K562 (cell line): ENCODE data around the gene STK11. TPM values are rescaled to one million over a fixed set of nuclear protein-coding genes. Genes with fewer than 3 reads are reported as not detected.

ENCODE experiments used
- BRD4 ChIP-seq: fragments of 200-600 bp; sonication (generic); IDR thresholded peaks from 2 replicates; pipeline ENCODE4 v1.6.1; 2017; ENCODE audit warnings: inconsistent platforms
- EHMT2 ChIP-seq: fragments of 450-650 bp; IDR thresholded peaks from 2 replicates; pipeline ENCODE4 v1.6.1; 2018; ENCODE audit warnings: antibody characterized with exemption
- FOXP4 ChIP-seq: sonication (generic); formaldehyde crosslinking; IDR thresholded peaks from 2 replicates; pipeline ENCODE4 v1.8.0; 2022; ENCODE audit warnings: mild to moderate bottlenecking, missing genetic modification reagents, borderline replicate concordance
- MYC ChIP-seq, 2 experiments: fragments of 250-450 bp in 1 of 2; sonication (Bioruptor Pico) in 1 of 2; IDR thresholded peaks; 2 replicates each; pipeline versions ENCODE4 v1.5.1 to v1.6.1; 2012 to 2021; ENCODE audit warnings: low read depth in 2 of 2, borderline replicate concordance in 1 of 2, improper control_type of control experiment in 1 of 2, low read length in 1 of 2, mild to moderate bottlenecking in 1 of 2, moderate library complexity in 1 of 2
- SOX6 ChIP-seq: fragments of 450-650 bp; IDR thresholded peaks from 2 replicates; pipeline ENCODE4 v1.6.1; 2014; ENCODE audit warnings: mild to moderate bottlenecking
- TCF7 ChIP-seq: sonication (generic); IDR thresholded peaks from 2 replicates; pipeline ENCODE4 v1.6.1; 2016; ENCODE audit warnings: antibody characterized with exemption, borderline replicate concordance
- YY1 ChIP-seq, 3 experiments: IDR thresholded peaks; 2 replicates each; pipeline ENCODE4 v1.6.1; 2011; ENCODE audit warnings: low read length in 2 of 3, mild to moderate bottlenecking in 2 of 3, moderate library complexity in 2 of 3, borderline replicate concordance in 1 of 3, control low read depth in 1 of 3, low read depth in 1 of 3; ENCODE audit not compliant: insufficient read depth in 3 of 3, insufficient replicate concordance in 2 of 3, control insufficient read depth in 1 of 3, insufficient read length in 1 of 3; ENCODE audit errors: extremely low read depth in 1 of 3
- ZBTB7A ChIP-seq: IDR thresholded peaks from 2 replicates; pipeline ENCODE4 v1.6.1; 2011; ENCODE audit warnings: low read depth, mild to moderate bottlenecking, low read length, moderate library complexity, borderline replicate concordance; ENCODE audit not compliant: control insufficient read depth
- ZNF384 ChIP-seq: IDR thresholded peaks from 2 replicates; pipeline ENCODE4 v1.6.1; 2012; ENCODE audit warnings: low read depth, low read length, improper control_type of control experiment
- ZNF592 ChIP-seq: fragments of 450-650 bp; IDR thresholded peaks from 2 replicates; pipeline ENCODE4 v1.6.1; 2017; ENCODE audit warnings: antibody characterized with exemption, mild to moderate bottlenecking
- polyA plus RNA-seq, 8 experiments: library from polyadenylated mRNA; depleted of rRNA in 4 of 8; stranded (reverse) in 5 of 8; unstranded in 3 of 8; fragments of >200 nt; fragmentation: Nextera tagmentation in 2 of 8; fragmentation: Illumina TruSeq in 1 of 8; extraction: Ambion mirVana in 2 of 8; extraction: Trizol in 1 of 8; gene quantifications; 2 replicates each; pipeline versions ENCODE4 v1.2.1 to v1.2.3, GENCODE V29; 2011 to 2014; ENCODE audit warnings: inconsistent platforms in 1 of 8, missing spikeins in 1 of 8
- total RNA-seq, 7 experiments: library from RNA; depleted of rRNA in 6 of 7; stranded (reverse); fragments of >200 nt in 6 of 7; fragmentation: Illumina TruSeq in 2 of 7; extraction: Trizol in 2 of 7; gene quantifications; 2 replicates each; pipeline versions ENCODE4 v1.2.1 to v1.2.3, GENCODE V29; 2011 to 2021; ENCODE audit warnings: low replicate concordance in 1 of 7
- TF ChIP-seq, protein P1 (sequence below): sonication (generic); formaldehyde crosslinking; IDR thresholded peaks from 2 replicates; pipeline ENCODE4 v1.8.0; 2022; ENCODE audit warnings: mild to moderate bottlenecking, missing genetic modification reagents
- TF ChIP-seq, protein P2 (sequence below): sonication (generic); formaldehyde crosslinking; IDR thresholded peaks from 2 replicates; pipeline ENCODE4 v1.8.0; 2022; ENCODE audit warnings: mild to moderate bottlenecking, missing genetic modification reagents

STK11 gene
- total and polyA plus RNA-seq, 9 of the 15 experiments (the other 6 are each of a cell fraction or from before 2014, with no cell fraction given): 0.15 to 96.5 (median 31.7) TPM

- TF ChIP-seq, protein P1, sequence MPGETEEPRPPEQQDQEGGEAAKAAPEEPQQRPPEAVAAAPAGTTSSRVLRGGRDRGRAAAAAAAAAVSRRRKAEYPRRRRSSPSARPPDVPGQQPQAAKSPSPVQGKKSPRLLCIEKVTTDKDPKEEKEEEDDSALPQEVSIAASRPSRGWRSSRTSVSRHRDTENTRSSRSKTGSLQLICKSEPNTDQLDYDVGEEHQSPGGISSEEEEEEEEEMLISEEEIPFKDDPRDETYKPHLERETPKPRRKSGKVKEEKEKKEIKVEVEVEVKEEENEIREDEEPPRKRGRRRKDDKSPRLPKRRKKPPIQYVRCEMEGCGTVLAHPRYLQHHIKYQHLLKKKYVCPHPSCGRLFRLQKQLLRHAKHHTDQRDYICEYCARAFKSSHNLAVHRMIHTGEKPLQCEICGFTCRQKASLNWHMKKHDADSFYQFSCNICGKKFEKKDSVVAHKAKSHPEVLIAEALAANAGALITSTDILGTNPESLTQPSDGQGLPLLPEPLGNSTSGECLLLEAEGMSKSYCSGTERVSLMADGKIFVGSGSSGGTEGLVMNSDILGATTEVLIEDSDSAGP (CRISPR knock-in tag): 0 out of 2 replicates have a peak, but pooled peaks have one; percentile 40
- TF ChIP-seq FOXP4 (CRISPR knock-in tag): peak; percentile 37; the same call in 1 of the 2 replicates
- TF ChIP-seq SOX6: peak; percentile 37; the same call in 1 of the 2 replicates
- TF ChIP-seq ZNF384: 0 out of 2 replicates have a peak, but pooled peaks have one; percentile 23
- TF ChIP-seq ZBTB7A: peak; percentile 100
- TF ChIP-seq, protein P2, sequence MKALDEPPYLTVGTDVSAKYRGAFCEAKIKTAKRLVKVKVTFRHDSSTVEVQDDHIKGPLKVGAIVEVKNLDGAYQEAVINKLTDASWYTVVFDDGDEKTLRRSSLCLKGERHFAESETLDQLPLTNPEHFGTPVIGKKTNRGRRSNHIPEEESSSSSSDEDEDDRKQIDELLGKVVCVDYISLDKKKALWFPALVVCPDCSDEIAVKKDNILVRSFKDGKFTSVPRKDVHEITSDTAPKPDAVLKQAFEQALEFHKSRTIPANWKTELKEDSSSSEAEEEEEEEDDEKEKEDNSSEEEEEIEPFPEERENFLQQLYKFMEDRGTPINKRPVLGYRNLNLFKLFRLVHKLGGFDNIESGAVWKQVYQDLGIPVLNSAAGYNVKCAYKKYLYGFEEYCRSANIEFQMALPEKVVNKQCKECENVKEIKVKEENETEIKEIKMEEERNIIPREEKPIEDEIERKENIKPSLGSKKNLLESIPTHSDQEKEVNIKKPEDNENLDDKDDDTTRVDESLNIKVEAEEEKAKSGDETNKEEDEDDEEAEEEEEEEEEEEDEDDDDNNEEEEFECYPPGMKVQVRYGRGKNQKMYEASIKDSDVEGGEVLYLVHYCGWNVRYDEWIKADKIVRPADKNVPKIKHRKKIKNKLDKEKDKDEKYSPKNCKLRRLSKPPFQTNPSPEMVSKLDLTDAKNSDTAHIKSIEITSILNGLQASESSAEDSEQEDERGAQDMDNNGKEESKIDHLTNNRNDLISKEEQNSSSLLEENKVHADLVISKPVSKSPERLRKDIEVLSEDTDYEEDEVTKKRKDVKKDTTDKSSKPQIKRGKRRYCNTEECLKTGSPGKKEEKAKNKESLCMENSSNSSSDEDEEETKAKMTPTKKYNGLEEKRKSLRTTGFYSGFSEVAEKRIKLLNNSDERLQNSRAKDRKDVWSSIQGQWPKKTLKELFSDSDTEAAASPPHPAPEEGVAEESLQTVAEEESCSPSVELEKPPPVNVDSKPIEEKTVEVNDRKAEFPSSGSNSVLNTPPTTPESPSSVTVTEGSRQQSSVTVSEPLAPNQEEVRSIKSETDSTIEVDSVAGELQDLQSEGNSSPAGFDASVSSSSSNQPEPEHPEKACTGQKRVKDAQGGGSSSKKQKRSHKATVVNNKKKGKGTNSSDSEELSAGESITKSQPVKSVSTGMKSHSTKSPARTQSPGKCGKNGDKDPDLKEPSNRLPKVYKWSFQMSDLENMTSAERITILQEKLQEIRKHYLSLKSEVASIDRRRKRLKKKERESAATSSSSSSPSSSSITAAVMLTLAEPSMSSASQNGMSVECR (CRISPR knock-in tag): peak; percentile 85
- peak; percentile 85 for TF ChIP-seq ZNF592
- no peak for TF ChIP-seq EHMT2
- peak; percentile 17; the same call in 1 of the 2 replicates for TF ChIP-seq TCF7
- TF ChIP-seq MYC (IDR thresholded peaks at IDR 0.05; ENCODE audit: low read depth, low read length): peak; percentile 79
- no peak for TF ChIP-seq MYC (CRISPR knock-in tag; IDR thresholded peaks at IDR 0.05; ENCODE audit: borderline replicate concordance, low read depth)
- TF ChIP-seq YY1 (IDR thresholded peaks at IDR 0.05; ENCODE audit: borderline replicate concordance in 1 of 3, control insufficient read depth in 1 of 3, extremely low read depth in 1 of 3, insufficient read depth in 3 of 3, insufficient read length in 1 of 3, insufficient replicate concordance in 2 of 3, low read depth in 1 of 3, low read length in 2 of 3): peak in 1 of 3 experiments; percentile 46
- 0 out of 2 replicates have a peak, but pooled peaks have one; percentile 56 for TF ChIP-seq BRD4
- TF ChIP-seq, all 486 proteins: peak for 73
Observed at GRCh38 chr19:1266916-1267476, 61.4 kb downstream of the STK11 start (continued).
